ENCODE results near the gene DLG2.

DLG2 gene

DNA sequence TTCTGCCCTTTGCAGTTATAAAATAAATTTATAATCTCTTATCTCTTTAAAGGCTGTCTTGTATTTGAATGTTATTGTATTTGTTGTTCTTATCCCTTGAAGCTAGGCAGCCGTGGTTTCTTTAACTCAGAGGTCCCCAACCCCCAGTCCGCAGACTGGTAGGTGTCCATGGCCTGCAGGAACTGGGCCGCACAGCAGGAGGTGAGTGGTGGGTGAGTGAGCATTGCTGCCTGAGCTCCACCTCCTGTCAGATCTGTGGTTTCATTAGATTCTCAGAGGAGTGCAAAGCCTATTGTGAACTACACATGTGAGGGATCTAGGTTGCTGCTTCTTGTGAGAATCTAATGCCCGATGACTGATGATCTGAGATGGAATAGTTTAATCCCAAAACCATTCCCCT, 1961.0 kb downstream of the DLG2 start:
- H3K4me3 ChIP-seq (ENCODE audit: low read depth, low read length) = no peak overlapping the region
- no peak for DNase-seq (ENCODE audit: low read depth)

DNA sequence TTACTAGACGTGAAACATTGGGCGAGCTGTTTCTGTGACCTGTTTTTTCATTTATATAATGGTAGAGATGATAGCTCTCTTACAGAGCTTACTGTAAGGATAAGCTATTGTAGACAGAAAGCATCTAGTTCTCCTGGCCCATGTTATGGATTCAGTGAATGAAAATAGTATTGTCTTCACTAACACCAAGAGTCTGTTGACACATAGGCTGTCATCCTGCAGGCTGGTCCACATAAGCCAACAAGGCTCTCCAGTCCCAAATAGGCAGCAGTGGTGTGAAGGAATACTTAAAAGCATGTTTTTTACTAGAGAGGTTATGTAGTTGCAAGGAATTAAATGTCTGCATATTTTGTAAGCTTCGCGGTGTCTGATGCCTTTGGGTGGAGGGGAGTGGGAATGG, 1963.2 kb downstream of the DLG2 start:
- DNase-seq (ENCODE audit: low read depth) = no peak
- H3K4me3 ChIP-seq (ENCODE audit: low read depth, low read length) = no peak overlapping the region

DNA sequence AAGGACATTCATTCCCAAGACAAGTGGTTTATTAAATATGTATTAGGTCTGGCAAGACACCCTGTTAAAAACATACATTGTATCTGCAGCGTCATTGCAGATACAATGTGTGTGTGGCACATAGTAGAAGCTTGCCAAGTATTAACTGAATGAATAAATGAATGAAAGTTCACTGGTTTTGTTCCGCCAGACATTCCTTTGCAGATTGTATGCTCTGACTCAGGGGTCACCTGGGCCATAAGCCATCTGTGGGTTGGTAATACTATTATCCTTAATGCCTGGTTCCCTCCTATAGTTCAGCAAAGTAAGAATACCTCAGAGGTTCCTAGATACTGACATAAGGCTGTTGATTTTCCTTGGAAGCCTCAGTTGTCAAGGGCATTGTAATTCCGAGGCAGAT, 1963.7 kb downstream of the DLG2 start:
- no peak for DNase-seq (ENCODE audit: low read depth)
- H3K4me3 ChIP-seq (ENCODE audit: low read depth, low read length) = no peak overlapping the region

DNA sequence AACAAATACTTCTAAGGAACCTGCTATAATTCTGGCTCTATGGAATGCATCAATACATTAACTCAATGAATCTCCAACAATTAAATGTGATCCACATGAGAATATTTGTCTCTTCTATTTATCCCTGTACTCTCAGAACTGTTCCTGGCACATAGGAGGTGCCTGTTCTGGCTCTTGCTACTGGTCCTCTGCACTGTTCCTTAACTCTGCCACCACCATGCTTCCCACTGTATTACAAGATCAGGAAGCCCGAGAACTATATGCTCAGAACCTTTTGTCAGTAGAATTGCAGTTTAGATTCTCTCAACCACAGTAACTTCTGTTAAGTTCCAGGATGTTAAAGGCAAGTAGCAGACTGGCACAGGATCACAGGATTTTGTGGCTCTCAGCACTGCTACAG, 1964.7 kb downstream of the DLG2 start:
- DNase-seq (ENCODE audit: low read depth) = no peak

DNA sequence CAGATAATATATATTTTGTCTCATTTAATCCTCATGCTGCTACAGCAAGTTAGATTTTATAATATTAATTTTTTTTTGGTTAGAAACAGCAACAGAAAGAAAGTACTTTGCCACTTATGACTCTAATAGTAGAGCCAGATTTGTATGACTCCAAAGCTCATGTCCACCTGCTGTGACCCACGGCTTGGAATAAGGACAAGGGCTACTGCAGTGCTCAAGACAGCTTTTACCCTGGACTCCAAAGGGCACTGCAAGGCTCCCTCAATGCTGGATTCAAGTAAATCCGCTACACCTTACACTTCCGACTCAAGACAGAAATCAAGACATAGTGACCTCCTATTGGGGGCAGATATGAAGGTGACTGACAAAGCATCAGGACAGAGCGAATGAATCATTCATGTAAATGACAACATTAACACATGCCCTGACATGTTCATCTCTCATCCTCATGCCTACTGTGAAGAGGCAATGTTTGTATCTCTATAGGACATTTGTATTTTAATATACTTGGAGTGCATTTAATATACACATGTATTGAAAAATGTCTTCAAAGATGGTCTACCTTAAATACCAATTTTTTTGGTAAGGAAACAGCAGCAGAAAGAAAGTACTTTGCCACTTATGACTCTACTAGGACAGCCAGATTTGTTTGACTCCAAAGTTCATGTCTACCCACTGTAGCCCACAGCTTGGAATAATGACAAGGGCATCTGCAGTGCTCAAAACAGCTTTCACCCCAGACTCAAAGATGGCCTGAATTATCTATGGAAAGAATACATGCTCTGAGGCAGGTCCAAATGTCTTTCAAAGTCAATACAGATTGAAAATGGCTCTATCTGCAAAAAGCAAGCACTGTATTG, 1965.4 kb downstream of the DLG2 start:
- H3K4me3 ChIP-seq (ENCODE audit: low read depth, low read length) = no peak overlapping the region
- DNase-seq (ENCODE audit: low read depth) = no peak

More for the DNA sequence above, 1964.7 kb downstream of the DLG2 start:
- H3K4me3 ChIP-seq (ENCODE audit: low read depth, low read length) = no peak overlapping the region

DNA sequence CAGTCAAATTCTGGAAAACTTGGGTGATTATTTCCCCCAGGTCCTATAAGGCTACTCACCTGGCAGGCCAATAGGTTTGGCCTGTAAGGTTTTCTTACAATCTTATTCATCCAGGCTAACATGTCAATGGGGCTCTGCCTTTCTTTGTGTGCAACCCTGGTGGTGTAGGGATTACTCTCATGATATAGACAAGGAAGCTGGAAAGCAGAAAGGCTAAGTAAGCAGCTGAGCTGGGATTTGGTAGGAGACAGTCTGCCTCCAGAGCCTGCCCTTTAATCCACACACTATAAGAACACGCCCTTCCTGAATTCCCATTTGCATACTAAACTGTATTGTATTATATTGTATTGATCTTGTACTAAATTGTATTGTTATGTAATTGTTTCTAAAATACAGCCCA, 1967.7 kb downstream of the DLG2 start:
- no peak for DNase-seq (ENCODE audit: low read depth)
- H3K4me3 ChIP-seq (ENCODE audit: low read depth, low read length) = no peak overlapping the region

DNA sequence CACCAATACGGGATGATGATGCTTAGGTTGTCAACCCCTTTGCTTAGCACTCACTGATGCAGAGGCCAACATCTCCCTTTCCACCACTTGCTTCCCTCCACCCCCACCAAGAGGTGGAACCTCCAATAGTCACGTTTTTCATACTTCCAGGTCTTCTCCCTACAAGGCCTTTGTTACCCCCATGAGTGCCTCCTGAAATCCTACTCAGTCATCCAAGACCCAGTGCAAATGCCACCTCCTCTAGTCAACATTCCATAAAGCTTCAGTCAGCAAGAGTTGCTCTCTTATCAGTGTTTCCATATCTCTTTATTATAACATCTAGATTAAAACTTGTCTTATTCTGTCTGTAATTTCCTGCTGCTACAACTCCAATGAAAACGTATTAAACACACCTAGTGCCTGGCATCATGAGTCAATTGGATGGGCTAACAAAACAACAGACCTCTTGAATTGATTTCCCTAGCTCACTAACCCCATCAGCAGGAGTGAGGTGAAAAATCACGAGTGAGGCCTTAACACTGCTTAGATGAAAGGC, 1970.3 kb downstream of the DLG2 start:
- DNase-seq (ENCODE audit: low read depth) = no peak
- H3K4me3 ChIP-seq (ENCODE audit: low read depth, low read length) = no peak overlapping the region

DNA sequence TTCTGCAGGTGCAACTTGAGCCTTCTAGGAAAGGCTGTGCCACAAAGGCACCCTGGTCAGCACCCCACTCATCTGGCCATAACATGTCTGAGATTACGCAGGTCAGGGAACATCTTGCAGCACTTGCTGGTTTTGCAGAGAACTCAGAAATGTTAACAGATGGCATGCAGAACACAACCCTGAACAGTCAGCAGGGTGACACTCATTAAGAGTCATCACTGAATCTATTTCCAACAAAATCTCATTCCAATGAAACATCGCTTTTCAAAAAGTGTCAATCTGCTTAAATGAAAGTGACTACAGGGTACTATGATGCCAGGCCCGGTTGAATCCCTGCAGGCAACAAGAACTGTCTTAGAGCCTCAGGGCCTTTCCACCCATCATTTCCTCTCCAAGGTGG, 1971.2 kb downstream of the DLG2 start:
- no peak for DNase-seq (ENCODE audit: low read depth)
- no peak overlapping the region for H3K4me3 ChIP-seq (ENCODE audit: low read depth, low read length)

DNA sequence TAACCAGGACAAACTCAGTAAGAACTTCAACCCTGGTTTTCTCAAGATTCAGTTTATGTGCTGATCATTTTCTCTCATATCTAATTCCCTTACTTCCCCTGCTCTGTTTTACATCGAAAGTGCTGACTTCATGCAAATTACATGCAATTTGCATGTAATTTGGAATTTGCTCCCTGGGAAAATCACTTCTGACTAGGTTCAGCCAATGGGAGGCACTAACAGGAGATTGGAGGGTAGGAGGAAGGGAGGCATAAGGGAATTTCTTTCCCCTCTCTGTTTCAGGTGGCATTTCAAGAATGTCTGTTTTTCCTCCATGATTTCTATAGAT, 1977.7 kb downstream of the DLG2 start:
- no peak overlapping the region for H3K4me3 ChIP-seq (ENCODE audit: low read depth, low read length)
- DNase-seq (ENCODE audit: low read depth) = no peak

DNA sequence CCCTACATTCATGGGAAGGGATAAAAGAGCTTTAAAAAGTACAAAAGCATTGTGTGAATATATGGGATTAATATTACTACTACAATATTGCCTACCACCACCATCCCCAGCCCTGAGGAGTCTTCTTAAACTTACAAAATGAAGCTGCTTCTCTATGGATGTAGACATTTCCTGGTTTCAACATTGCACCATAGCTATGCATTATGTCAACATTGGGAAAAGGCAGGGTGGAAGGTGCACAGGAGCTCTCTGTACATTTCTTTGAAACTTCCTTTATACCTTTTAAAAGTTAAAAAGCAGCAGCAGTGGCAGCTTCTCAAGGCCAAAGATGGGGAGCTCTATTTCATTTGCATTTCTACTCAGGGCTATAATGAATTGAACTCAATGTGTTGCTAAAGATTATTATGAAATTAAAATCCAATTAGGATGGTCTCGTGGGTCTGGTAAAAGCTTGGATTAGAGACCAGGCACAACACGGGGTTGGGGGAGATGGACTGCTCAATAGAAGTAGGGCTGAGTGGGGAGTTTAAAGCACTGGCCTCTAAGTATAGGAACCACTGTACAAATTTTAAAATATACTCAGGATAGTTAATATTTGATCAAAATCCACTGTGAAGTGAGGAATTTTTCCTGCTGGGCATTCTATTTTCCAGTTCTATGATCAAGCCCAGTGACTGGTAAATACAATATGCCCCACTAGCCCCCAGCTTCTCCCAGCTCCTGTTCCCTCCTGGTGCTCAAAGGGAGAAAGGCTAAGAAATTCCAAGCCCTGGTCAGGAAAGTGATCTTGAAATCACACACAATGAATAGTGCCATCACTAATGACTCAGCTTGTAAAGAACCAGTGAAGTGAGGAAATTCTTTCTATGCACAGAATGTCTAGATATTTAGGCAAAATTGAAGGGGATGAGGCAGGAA, 1978.3 kb downstream of the DLG2 start:
- DNase-seq (ENCODE audit: low read depth) = no peak
- no peak overlapping the region for H3K4me3 ChIP-seq (ENCODE audit: low read depth, low read length)

DNA sequence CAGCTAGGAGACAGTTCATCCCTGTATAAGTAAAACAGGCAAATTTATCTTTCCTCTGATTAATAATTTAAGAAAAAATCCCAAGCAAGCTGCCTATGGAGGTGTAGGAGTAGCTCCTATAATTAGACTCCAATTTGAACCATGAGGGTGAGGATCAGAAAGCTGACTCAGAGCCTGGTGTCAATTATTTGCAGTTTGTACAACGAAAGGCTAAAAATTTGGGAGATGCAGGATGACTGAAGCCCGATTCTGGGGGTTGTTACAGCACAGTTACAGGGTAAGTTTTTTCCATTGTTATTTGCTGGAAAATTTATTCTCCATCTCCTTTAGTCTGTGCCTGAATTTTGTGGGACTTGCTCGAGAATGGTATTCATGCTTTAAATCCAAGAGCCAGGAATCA, 1981.6 kb downstream of the DLG2 start:
- DNase-seq (ENCODE audit: low read depth) = no peak
- H3K4me3 ChIP-seq (ENCODE audit: low read depth, low read length) = no peak overlapping the region

DNA sequence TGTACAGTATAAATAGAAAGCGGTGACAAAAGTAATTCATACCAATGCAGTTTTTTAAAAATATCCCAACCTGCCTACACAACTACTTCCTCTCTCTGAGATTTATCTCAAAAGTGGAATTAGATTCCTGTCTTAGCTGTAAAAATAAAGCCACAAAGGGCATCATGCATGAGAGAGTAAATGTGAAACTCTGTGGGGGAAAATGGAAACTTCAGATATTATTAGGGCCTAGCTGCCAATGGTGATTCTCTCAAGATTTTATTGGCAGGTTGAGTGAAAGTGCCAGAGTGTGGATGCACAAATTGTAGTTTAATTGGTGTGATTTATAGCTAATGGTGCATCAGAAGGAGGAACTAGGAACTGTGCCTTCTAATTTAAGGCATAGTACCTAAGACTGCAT, 1984.0 kb downstream of the DLG2 start:
- DNase-seq (ENCODE audit: low read depth) = no peak
- no peak overlapping the region for H3K4me3 ChIP-seq (ENCODE audit: low read depth, low read length)

DNA sequence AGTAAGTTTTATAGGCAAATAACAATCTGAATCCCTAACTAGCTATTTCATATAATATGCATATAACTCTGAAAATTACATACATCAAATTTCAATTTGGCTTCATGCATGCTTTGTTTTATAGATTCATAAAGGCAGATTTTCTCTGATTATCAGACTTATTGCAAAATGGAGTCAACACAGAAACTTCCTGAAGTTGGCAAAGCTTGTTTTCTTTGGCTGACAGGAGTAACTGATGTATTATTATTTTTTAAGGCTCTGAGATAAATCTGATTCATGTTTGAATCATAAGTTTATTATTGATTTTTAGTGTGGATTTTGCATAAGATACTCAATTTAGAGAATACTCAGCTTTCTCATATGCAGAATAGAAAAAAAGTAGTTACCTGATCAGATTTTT, 1984.6 kb downstream of the DLG2 start:
- no peak overlapping the region for H3K4me3 ChIP-seq (ENCODE audit: low read depth, low read length)
- no peak for DNase-seq (ENCODE audit: low read depth)

DNA sequence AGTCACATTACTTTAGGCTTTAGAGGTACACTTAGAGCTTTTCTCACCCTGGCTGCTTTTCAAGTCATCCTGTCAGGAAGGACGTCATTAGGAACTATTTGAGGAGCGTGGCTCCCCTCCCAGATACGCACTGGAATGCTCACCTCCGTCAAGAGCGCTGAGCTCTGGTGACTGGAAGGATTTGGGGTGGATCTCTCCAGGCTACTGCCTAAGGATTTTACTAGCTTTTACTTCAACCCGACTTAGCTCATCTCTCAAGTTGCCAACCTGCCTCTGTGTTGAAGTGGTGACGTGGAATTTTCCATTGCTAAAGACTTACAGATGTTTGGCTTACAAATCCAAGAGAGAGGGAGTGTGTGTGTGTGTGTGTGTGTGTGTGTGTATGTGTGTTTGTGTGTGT, 1985.6 kb downstream of the DLG2 start:
- no peak overlapping the region for H3K4me3 ChIP-seq (ENCODE audit: low read depth, low read length)
- DNase-seq (ENCODE audit: low read depth) = peak; percentile 25

DNA sequence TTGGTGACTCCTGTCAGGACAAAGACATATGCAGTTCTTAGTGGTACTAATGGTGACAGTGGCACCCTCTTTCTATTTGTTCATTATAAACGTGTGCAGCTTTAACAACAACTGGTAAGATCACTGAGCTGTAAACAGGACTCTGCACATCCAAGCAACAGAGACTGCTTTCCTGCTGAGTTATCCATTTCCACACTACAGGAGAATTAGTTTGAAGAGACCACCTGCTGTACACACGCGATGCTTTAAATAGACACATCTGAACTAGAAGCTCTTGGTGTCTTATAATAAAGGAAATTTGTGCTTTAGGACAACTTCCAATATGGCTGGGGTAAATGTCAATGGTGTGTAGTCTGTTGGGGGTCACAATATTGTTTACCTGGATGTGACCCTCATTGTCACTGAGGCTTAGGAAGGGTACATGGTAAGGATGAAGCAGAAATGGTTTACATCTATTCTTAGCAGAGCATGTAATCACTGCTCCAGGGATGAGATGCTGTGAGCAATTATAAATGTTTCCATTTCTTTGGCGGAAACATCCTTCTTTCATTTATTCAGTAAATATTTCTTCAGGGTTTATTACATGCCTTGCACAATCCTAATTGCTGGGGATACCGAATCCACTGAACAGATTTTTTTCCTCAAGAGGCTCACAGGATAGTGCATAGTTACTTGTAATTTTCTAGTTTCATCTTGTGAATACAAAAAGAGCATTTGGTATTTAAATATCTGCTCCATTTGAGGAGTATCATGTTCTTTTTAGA, 1987.0 kb downstream of the DLG2 start:
- no peak for DNase-seq (ENCODE audit: low read depth)
- no peak overlapping the region for H3K4me3 ChIP-seq (ENCODE audit: low read depth, low read length)

DNA sequence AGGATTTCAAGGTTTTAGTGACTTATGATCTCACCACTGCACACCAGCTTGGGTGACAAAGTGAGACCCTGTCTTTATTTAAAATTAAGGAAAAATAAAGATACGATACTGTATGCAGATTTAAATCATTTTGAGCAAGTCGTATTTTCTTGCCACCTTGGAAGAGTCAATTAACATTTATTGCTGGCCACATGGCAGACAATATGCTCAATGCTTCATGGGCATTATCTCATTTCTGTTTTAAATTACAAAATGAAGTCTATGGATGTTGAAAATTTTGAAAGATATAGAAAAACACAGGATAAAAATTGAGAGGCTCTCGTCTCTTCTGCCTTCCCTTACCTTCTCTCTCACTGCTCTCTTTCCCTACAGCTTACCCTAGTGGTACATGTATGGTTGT, 1992.0 kb downstream of the DLG2 start:
- H3K4me3 ChIP-seq (ENCODE audit: low read depth, low read length) = no peak overlapping the region
- DNase-seq (ENCODE audit: low read depth) = no peak

DNA sequence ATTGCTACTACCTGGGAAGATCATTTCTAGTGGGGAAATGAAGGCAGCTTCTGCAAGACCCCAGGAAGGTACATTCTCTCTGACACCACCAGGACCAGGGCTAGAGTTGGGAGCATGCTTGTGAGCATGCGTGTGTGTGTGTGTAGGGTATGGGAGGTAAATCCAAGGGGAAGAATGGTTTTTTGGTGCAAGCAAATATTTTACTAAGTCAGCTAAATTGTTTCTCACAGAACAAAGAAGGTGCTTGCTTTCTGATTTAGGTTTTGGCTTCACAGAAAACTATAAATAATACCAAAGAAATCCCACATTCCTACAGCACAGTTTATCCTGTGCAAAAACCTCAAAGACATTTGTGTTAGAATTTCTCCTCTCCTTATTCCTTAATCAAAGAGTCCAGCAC, 1996.9 kb downstream of the DLG2 start:
- no peak overlapping the region for H3K4me3 ChIP-seq (ENCODE audit: low read depth, low read length)
- DNase-seq (ENCODE audit: low read depth) = no peak

DNA sequence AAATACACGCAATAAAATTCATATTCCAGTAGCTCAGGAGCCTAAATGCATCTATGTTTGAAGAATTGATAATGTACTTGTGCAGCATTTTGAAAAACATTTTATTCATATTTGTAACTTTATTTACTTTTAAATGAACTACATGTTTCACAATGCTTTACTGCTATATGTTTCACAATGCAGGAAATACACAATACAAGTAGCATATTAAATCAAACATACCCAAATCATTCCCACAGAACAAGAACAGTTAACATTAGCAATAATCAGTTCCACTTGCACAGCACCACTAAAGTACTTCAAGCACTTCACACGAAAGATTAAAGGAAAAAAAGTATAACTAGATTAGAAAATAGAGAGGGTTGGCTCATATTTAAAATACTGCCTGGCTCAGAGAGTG, 1997.4 kb downstream of the DLG2 start:
- no peak for DNase-seq (ENCODE audit: low read depth)
- H3K4me3 ChIP-seq (ENCODE audit: low read depth, low read length) = no peak overlapping the region

DNA sequence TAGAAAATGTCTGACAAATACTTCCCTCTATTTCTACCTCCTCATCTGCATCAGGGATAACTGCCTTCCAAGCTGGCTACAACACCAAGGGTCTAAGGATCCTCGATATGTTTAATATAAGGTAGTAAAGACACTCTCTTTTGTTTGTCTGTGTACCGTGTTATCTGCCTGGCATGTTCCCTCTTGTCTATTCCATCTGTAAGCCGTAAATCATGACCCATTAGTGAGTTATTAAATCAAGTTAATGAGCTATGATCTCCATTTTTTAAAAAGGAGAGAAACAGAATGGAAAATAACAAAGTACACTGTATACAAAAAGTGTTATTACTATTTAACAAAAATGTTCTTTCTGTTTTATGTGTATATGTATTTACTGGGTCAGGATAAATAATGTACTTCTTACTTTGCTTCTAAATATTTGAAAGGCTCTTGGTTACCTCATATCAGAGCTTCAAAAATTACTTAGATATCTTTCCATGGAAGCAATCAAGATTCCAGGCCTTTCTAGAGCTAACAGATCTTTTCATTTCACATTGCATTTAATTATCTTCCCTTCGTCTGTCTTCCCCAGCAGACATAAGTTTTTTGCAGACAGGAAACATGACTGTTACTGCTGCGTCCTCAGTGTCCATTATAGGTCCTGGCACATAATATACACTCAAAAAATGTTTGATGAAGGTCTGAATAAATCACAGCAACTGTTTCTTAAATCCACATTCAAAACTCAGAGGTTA, 1998.4 kb downstream of the DLG2 start:
- DNase-seq (ENCODE audit: low read depth) = no peak
- no peak overlapping the region for H3K4me3 ChIP-seq (ENCODE audit: low read depth, low read length)
